ENCODE data around the gene ETV7. TPM values are rescaled to one million over a fixed set of nuclear protein-coding genes. Genes with fewer than 3 reads are reported as not detected.

Gene ETV7
- polyA plus RNA-seq, 1 of the 3 experiments (the other 2 are of a cell fraction), result 0.39 TPM

- Histone ChIP-seq H3F3A (replicated peaks; ENCODE audit: insufficient read depth) (no peaks in the 10 kb centered on the region), H3K9me2 (no peaks in the 10 kb centered on the region), H3K9ac (no peak overlapping the region), H3K36me3 (replicated peaks in 1 of 2; ENCODE audit: control insufficient read depth in 1 of 2, insufficient read depth in 2 of 2, low read length in 1 of 2) (no peaks in the 10 kb centered on the region), H3K27ac (ENCODE audit: low read depth in 2 of 2, low read length in 1 of 2) (no peak overlapping the region), H2AFZ (ENCODE audit: low read depth) (no peak overlapping the region), H3K9me3 (no peaks in the 10 kb centered on the region), H4K20me1 (ENCODE audit: insufficient read depth) (no peaks in the 10 kb centered on the region), H3K4me2 (no peak overlapping the region), H3K27me3 (ENCODE audit: insufficient read depth) (no peaks in the 10 kb centered on the region), H3K79me2 (ENCODE audit: insufficient read depth) (no peaks in the 10 kb centered on the region), H3K4me3 (ENCODE audit: low read depth in 2 of 2, low read length in 1 of 2) (no peak overlapping the region), H3K4me1 (ENCODE audit: control insufficient read depth in 1 of 2, insufficient read depth in 2 of 2, low read depth in 1 of 2, low read length in 1 of 2) (peaks cover 0 to 9% of the 10 kb centered on the region in 2 experiments; a peak in 1 of 4 replicates)
- WGBS (ENCODE audit: low lambda C conversion rate), result 79% methylated on average over 4 of the region's 4 CpGs
- ChIA-PET CTCF (no interaction called here), POLR2A (no interaction called here)
- no peak for DNase-seq
- TF ChIP-seq EP300 (IDR thresholded peaks at IDR 0.05; ENCODE audit: borderline replicate concordance in 1 of 2, low read depth in 1 of 2, low read length in 1 of 2) (no peak), CTCF (IDR thresholded peaks at IDR 0.05) (no peak), RAD21 (IDR thresholded peaks at IDR 0.05; ENCODE audit: low read length) (no peak), FOSL2 (IDR thresholded peaks at IDR 0.05; ENCODE audit: borderline replicate concordance, low read depth) (no peak), TEAD4 (IDR thresholded peaks at IDR 0.05; ENCODE audit: borderline replicate concordance, insufficient read depth) (no peak), RCOR1 (IDR thresholded peaks at IDR 0.05; ENCODE audit: low read length) (no peak), NFIC (IDR thresholded peaks at IDR 0.05; ENCODE audit: borderline replicate concordance) (no peak), GATA2 (CRISPR knock-in tag; IDR thresholded peaks at IDR 0.05) (no peak), MXI1 (IDR thresholded peaks at IDR 0.05; ENCODE audit: low read depth, low read length) (no peak), SIN3A (IDR thresholded peaks at IDR 0.05; ENCODE audit: borderline replicate concordance, low read depth, low read length) (no peak), GABPA (IDR thresholded peaks at IDR 0.05; ENCODE audit: low read depth) (no peak), FOXM1 (IDR thresholded peaks at IDR 0.05; ENCODE audit: low read depth) (no peak)
These were observed 9.1 kb downstream of the ETV7 start for GRCh38 chr6:36378243-36378920.

GRCh38 chr6:36377594-36377993 lies 9.9 kb downstream of the ETV7 start:
- H3K36me3 ChIP-seq (replicated peaks in 1 of 2; ENCODE audit: control insufficient read depth in 1 of 2, insufficient read depth in 2 of 2, low read length in 1 of 2), result no peaks in the 10 kb centered on the region
- CTCF ChIA-PET, result no interaction called here
- H3K9me3 ChIP-seq, result no peaks in the 10 kb centered on the region
- H2AFZ ChIP-seq (ENCODE audit: low read depth), result no peak overlapping the region
- H3K4me2 ChIP-seq, result no peak overlapping the region
- H3F3A ChIP-seq (replicated peaks; ENCODE audit: insufficient read depth), result no peaks in the 10 kb centered on the region
- no peak overlapping the region for H3K9ac ChIP-seq
- no peaks in the 10 kb centered on the region for H3K27me3 ChIP-seq (ENCODE audit: insufficient read depth)
- TF ChIP-seq NFIC (IDR thresholded peaks at IDR 0.05; ENCODE audit: borderline replicate concordance) (no peak), GABPA (IDR thresholded peaks at IDR 0.05; ENCODE audit: low read depth) (no peak), USF2 (IDR thresholded peaks at IDR 0.05; ENCODE audit: borderline replicate concordance, low read depth, low read length) (no peak), EP300 (IDR thresholded peaks at IDR 0.05; ENCODE audit: borderline replicate concordance in 1 of 2, low read depth in 1 of 2, low read length in 1 of 2) (no peak), PBX3 (IDR thresholded peaks at IDR 0.05) (no peak), TCF12 (IDR thresholded peaks at IDR 0.05) (no peak), MEF2A (IDR thresholded peaks at IDR 0.05; ENCODE audit: borderline replicate concordance, low read depth) (no peak)
- H4K20me1 ChIP-seq (ENCODE audit: insufficient read depth), result no peaks in the 10 kb centered on the region
- H3K4me1 ChIP-seq (ENCODE audit: control insufficient read depth in 1 of 2, insufficient read depth in 2 of 2, low read depth in 1 of 2, low read length in 1 of 2), result peaks cover 0 to 9% of the 10 kb centered on the region in 2 experiments; a peak in 1 of 4 replicates
- DNase-seq, result no peak
- H3K4me3 ChIP-seq (ENCODE audit: low read depth in 2 of 2, low read length in 1 of 2), result no peak overlapping the region
- no peak overlapping the region for H3K27ac ChIP-seq (ENCODE audit: low read depth in 2 of 2, low read length in 1 of 2)
- WGBS (ENCODE audit: low lambda C conversion rate), result 79% methylated on average over 5 of the region's 5 CpGs
- no peaks in the 10 kb centered on the region for H3K79me2 ChIP-seq (ENCODE audit: insufficient read depth)
- H3K9me2 ChIP-seq, result no peaks in the 10 kb centered on the region
- POLR2A ChIA-PET, result no interaction called here
